ENCODE results near the gene SLC25A45.

GRCh38 chr11:65362966-65363365 lies 19.5 kb downstream of the SLC25A45 start:
- no peak for TF ChIP-seq CTCF (IDR thresholded peaks at IDR 0.05)
- no peak for TF ChIP-seq POLR2A (IDR thresholded peaks at IDR 0.05)

Data from uterus (tissue), 2 donors.